Panc1 (cell line): ENCODE results near the gene STRA6.

Experiments used
- POLR2AphosphoS5 ChIP-seq: IDR thresholded peaks from 2 replicates; pipeline ENCODE4 v1.6.1; 2012; ENCODE audit warnings: mild to moderate bottlenecking, low read depth, low read length, moderate library complexity
- REST ChIP-seq, 2 experiments: IDR thresholded peaks; 2 replicates each; pipeline ENCODE4 v1.6.1; 2011 to 2012; ENCODE audit warnings: low read depth in 2 of 2, control low read depth in 1 of 2, low read length in 1 of 2, mild to moderate bottlenecking in 1 of 2, moderate library complexity in 1 of 2; ENCODE audit not compliant: insufficient read depth in 1 of 2
- SIN3A ChIP-seq: IDR thresholded peaks from 2 replicates; pipeline ENCODE4 v1.6.1; 2012; ENCODE audit warnings: low read depth, mild to moderate bottlenecking, low read length, moderate library complexity, borderline replicate concordance; ENCODE audit not compliant: insufficient read depth
- TF ChIP-seq, protein P1 (sequence below): fragments of 450-650 bp; IDR thresholded peaks from 2 replicates; pipeline ENCODE4 v1.5.1; 2017; ENCODE audit warnings: mild to moderate bottlenecking

DNA sequence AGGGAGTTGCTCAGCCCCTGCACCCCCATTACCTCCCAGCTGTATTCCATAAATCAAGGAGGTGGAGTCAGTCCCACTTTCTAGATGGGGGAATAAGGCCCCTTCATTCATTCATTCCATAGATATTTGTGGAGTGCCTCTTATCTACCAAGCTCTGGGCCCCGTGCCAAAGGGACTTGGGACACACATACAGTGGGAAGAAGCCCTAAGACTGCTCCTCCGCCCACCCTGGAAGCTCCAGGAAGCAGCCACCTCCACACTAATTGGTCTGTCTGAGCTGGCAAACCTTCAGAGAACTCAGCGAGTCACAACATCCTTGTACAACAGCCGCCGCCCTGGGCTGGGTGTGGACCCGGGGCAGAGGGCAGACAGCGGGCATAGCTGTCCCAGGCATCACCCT lies 6.4 kb downstream of the STRA6 start:
- TF ChIP-seq SIN3A = no peak
- TF ChIP-seq, protein P1, sequence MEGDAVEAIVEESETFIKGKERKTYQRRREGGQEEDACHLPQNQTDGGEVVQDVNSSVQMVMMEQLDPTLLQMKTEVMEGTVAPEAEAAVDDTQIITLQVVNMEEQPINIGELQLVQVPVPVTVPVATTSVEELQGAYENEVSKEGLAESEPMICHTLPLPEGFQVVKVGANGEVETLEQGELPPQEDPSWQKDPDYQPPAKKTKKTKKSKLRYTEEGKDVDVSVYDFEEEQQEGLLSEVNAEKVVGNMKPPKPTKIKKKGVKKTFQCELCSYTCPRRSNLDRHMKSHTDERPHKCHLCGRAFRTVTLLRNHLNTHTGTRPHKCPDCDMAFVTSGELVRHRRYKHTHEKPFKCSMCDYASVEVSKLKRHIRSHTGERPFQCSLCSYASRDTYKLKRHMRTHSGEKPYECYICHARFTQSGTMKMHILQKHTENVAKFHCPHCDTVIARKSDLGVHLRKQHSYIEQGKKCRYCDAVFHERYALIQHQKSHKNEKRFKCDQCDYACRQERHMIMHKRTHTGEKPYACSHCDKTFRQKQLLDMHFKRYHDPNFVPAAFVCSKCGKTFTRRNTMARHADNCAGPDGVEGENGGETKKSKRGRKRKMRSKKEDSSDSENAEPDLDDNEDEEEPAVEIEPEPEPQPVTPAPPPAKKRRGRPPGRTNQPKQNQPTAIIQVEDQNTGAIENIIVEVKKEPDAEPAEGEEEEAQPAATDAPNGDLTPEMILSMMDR = no peak
- TF ChIP-seq REST (IDR thresholded peaks at IDR 0.05; ENCODE audit: insufficient read depth in 1 of 2, low read depth in 2 of 2, low read length in 1 of 2) = no peak
- no peak for TF ChIP-seq POLR2AphosphoS5
